Uterus (tissue), 2 donors: ENCODE results near the gene CCSER1.
"Not testable (repeated sequence)": the region's sequence is repeated elsewhere in the genome, so short reads cannot be mapped to it uniquely, and the experiment has no call there.

ENCODE experiments used
- POLR2A ChIP-seq, 2 donors: fragments of 450-650 bp; IDR thresholded peaks; one replicate each; pipeline ENCODE4 v1.6.1; 2016; ENCODE audit warnings: antibody characterized with exemption in 2 of 2, mild to moderate bottlenecking in 1 of 2, moderate library complexity in 1 of 2
- TF ChIP-seq, protein P1 (sequence below), 4 experiments: fragments of 200-600 bp in 2 of 4; fragments of 450-650 bp in 2 of 4; sonication (generic) in 2 of 4; IDR thresholded peaks; one replicate each; pipeline ENCODE4 v1.5.1; 2016 to 2019; ENCODE audit warnings: antibody characterized with exemption in 4 of 4, mild to moderate bottlenecking in 2 of 4, moderate library complexity in 1 of 4

DNA sequence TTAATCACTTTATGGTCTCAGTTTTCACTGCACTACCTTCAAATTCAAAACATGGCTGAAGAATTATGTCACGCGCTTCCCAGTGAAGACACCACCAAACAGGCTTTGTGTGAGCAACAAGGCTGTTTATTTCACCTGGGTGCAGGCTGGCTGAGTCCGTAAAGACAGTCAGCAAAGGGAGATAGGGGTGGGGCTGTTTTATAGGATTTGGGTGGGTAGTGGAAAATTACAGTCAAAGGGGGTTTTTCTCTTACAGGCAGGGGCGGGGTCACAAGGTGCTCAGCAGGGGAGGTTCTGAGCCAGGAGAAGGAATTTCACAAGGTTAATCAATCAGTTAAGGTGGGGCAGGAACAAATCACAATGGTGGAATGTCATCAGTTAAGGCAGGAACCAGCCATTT is 1141.3 kb downstream of the CCSER1 start:
- TF ChIP-seq POLR2A (IDR thresholded peaks at IDR 0.05), result not testable (repeated sequence)
- TF ChIP-seq, protein P1, sequence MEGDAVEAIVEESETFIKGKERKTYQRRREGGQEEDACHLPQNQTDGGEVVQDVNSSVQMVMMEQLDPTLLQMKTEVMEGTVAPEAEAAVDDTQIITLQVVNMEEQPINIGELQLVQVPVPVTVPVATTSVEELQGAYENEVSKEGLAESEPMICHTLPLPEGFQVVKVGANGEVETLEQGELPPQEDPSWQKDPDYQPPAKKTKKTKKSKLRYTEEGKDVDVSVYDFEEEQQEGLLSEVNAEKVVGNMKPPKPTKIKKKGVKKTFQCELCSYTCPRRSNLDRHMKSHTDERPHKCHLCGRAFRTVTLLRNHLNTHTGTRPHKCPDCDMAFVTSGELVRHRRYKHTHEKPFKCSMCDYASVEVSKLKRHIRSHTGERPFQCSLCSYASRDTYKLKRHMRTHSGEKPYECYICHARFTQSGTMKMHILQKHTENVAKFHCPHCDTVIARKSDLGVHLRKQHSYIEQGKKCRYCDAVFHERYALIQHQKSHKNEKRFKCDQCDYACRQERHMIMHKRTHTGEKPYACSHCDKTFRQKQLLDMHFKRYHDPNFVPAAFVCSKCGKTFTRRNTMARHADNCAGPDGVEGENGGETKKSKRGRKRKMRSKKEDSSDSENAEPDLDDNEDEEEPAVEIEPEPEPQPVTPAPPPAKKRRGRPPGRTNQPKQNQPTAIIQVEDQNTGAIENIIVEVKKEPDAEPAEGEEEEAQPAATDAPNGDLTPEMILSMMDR (IDR thresholded peaks at IDR 0.05), result not testable (repeated sequence)
